Measurements from ENCODE around the gene PSMD9. TPM values are rescaled to one million over a fixed set of nuclear protein-coding genes. Genes with fewer than 3 reads are reported as not detected.

Gene PSMD9
- total and polyA plus RNA-seq, 12 donors = 31.4 to 145 (median 55.7) TPM

GRCh38 chr12:121915841-121916321 lies 27.3 kb downstream of the PSMD9 start:
- intact Hi-C loops (cut with DNase I) = no loop called here
- WGBS, 4 donors = 71 to 82% (median 82%) methylated on average over 5 of the region's 5 CpGs
- H3K27ac ChIP-seq = peak overlapping the region in 1 of 5 donors; percentile 25
- no peak overlapping the region for H3K4me3 ChIP-seq
- no peaks in the 10 kb centered on the region for H3K27me3 ChIP-seq
- H3K36me3 ChIP-seq (replicated peaks in 1 of 2) = peaks cover 0 to 46% of the 10 kb centered on the region in 2 donors
- peaks cover 5% of the 10 kb centered on the region in 2 donors for H3K4me1 ChIP-seq (replicated peaks in 1 of 2)
- DNase-seq = no peak
- no peaks in the 10 kb centered on the region for H3K9me3 ChIP-seq (replicated peaks in 1 of 3)
- TF ChIP-seq CTCF (IDR thresholded peaks at IDR 0.05) = no peak
- no peak for TF ChIP-seq POLR2A (IDR thresholded peaks at IDR 0.05)

GRCh38 chr12:121916719-121917118 lies 28.1 kb downstream of the PSMD9 start:
- TF ChIP-seq POLR2A (IDR thresholded peaks at IDR 0.05) = no peak
- no peak for TF ChIP-seq CTCF (IDR thresholded peaks at IDR 0.05)
- Histone ChIP-seq H3K9me3 (replicated peaks in 1 of 3) (no peaks in the 10 kb centered on the region), H3K4me3 (no peak overlapping the region), H3K27me3 (no peaks in the 10 kb centered on the region), H3K4me1 (replicated peaks in 1 of 2) (peaks cover 5% of the 10 kb centered on the region in 2 donors), H3K27ac (peak overlapping the region in 1 of 5 donors; percentile 66), H3K36me3 (replicated peaks in 1 of 2) (peaks cover 0 to 46% of the 10 kb centered on the region in 2 donors)
- intact Hi-C loops (cut with DNase I) = no loop called here
- 49 to 83% (median 69%) methylated on average over 7 of the region's 7 CpGs for WGBS, 4 donors
- DNase-seq = peak in 1 of 7 donors; percentile 36

- intact Hi-C loops (cut with DNase I) = no loop called here
- peak within 1 kb of the TSS in 3 of 5 donors; percentile 52 to 69 (median 66) for H3K27ac ChIP-seq
Measured at GRCh38 chr12:121917950-121918678, 29.5 kb downstream of the PSMD9 start, which contains the start of gene CFAP251. Gene CFAP251, plus strand, starts transcription at chr12:121918592. Its CDS starts 2,714 bp downstream, at chr12:121921306.

More at GRCh38 chr12:121917950-121918678, 29.5 kb downstream of the PSMD9 start, which contains the start of gene CFAP251:
- Histone ChIP-seq H3K9me3 (replicated peaks in 1 of 3) (no peaks in the 10 kb centered on the region), H3K4me3 (peak within 1 kb of the TSS in 2 of 4 donors; percentile 40 to 63), H3K4me1 (replicated peaks in 1 of 2) (peaks cover 5% of the 10 kb centered on the region in 2 donors), H3K36me3 (replicated peaks in 1 of 2) (peaks cover 0 to 39% of the 10 kb centered on the region in 2 donors), H3K27me3 (no peaks in the 10 kb centered on the region)
- TF ChIP-seq POLR2A (IDR thresholded peaks at IDR 0.05) (no peak), CTCF (IDR thresholded peaks at IDR 0.05) (peak; percentile 56 to 97 (median 74))
- WGBS, 4 donors = 14 to 50% (median 38%) methylated on average over 21 to 41 of the region's 41 CpGs
- DNase-seq = peak; percentile 86 to 99 (median 98)

Data from adrenal gland (tissue), 12 donors.